ENCODE measurements around the gene OR10Z1.

DNA sequence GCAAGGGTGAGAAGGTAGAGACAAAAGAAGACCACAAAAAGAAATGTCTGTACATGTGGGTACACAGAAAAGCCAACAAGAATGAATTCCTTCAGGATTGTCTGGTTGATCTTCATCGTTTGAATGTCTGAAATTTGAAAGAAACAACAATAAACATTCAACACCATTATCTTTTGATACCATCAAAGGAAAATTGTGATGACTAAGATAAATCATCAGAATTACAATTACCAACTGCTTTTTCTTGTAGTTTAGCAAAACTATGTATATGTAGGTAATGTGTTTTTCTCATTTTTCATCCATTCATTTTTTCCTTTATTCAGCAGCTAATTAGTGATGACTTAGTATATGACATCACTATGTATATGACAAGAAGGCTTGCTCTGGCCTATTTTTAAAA, 25.3 kb upstream of the OR10Z1 start, which contains the start of gene OR10X1:
- TF ChIP-seq POLR2A (IDR thresholded peaks at IDR 0.05; ENCODE audit: low read length) = no peak
- no peak for TF ChIP-seq GATA1 (IDR thresholded peaks at IDR 0.05; ENCODE audit: low read depth, low read length)

All from erythroblast (primary cell).